Loucy (cell line): ENCODE results near the gene SYT9.

Experiments used
- CTCF ChIP-seq: fragments of 200-600 bp; sonication (generic); conservative IDR thresholded peaks from 2 replicates; pipeline ENCODE4 v1.5.1; 2014; ENCODE audit warnings: mild to moderate bottlenecking, antibody characterized with exemption, low read length
- EZH2phosphoT487 ChIP-seq: fragments of 200-600 bp; IDR thresholded peaks from 2 replicates; pipeline ENCODE4 v1.6.1; 2018; ENCODE audit warnings: antibody characterized with exemption, mild to moderate bottlenecking, moderate library complexity, borderline replicate concordance

GRCh38 chr11:7428196-7428595 is 176.5 kb downstream of the SYT9 start:
- no peak for TF ChIP-seq EZH2phosphoT487
- no peak for TF ChIP-seq CTCF
